NCI-H2107 treated with DMSO at 0.1 percent for 48 hours (cell line): Measurements from ENCODE around the gene HARS2.
"Not testable (repeated sequence)": the region's sequence is repeated elsewhere in the genome, so short reads cannot be mapped to it uniquely, and the experiment has no call there.

Source experiments
- DNase-seq: peaks from one replicate; lab custom pipeline; 2025; ENCODE audit not compliant: unreplicated experiment; lab: John Stamatoyannopoulos, UW

Gene HARS2

GRCh38 chr5:140700177-140701144 is 9.2 kb downstream of the HARS2 start, which contains the start of gene ZMAT2:
TSS of gene ZMAT2 (plus strand) at chr5:140700447. CDS start at chr5:140700461, 14 bp downstream.
- DNase-seq, result peak; percentile 76

GRCh38 chr5:140707812-140708211 is 16.6 kb downstream of the HARS2 start:
- no peak for DNase-seq

DNA sequence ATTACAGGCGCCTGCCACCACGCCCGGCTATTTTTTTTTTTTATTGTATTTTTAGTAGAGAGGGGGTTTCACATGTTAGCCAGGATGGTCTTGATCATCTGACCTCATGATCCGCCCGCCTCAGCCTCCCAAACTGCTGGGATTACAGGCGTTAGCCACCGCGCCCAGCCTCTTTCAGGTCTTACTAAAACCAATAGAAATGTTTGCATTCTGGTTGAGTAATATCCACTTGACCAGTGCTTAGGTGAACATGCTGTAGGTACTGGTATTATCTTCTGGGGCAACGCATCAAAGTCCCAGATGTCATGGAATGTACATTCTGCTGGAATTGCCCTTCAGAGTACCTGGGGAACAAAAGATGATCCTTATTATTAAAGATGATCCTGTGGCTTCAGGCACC is 17.5 kb downstream of the HARS2 start:
- DNase-seq, result not testable (repeated sequence)

GRCh38 chr5:140710899-140711552 is 19.8 kb downstream of the HARS2 start:
- peak; percentile 77 for DNase-seq

GRCh38 chr5:140711794-140712193 is 20.5 kb downstream of the HARS2 start:
- DNase-seq, result no peak

DNA sequence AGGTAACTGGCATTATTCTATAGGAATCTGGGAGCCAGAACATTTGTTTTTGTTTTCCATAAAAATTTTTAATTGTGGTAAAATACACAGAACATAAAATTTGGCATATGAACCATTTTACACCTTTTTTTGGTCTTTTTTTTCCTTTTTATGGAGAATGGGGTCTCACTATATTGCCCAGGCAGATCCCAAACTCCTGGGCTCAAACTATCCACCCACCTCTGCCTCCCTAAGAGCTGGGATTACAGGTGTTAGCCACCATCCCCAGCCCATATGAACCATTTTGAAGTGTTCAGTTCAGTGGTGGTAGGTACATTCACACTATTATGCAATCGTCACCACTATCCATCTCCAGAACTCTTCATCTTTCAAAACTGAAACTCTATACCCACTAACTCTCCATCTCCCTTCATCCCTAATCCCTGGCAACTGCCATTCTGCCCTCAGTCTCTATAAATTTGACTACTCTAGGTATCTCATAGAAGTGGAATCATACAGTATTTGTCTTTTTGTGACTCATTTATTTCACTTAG is 22.4 kb downstream of the HARS2 start:
- DNase-seq, result no peak

GRCh38 chr5:140716238-140716637 is 25.0 kb downstream of the HARS2 start:
- not testable (repeated sequence) for DNase-seq

DNA sequence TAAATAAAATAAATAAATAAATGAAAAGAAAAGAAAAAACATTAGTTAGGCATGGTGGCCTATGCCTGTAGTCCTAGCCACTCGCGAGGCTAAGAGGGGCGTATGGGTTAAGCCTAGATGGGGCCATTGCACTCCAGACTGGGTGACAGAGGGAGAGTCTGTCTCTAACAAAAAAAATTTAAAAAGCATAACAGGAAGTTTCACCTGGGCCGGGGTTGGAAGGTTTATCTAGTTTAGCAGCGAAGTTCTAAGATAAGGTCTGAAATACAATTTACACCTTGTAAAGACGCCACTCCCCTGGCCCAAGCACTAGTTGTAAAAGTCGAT is 27.0 kb downstream of the HARS2 start:
- no peak for DNase-seq

DNA sequence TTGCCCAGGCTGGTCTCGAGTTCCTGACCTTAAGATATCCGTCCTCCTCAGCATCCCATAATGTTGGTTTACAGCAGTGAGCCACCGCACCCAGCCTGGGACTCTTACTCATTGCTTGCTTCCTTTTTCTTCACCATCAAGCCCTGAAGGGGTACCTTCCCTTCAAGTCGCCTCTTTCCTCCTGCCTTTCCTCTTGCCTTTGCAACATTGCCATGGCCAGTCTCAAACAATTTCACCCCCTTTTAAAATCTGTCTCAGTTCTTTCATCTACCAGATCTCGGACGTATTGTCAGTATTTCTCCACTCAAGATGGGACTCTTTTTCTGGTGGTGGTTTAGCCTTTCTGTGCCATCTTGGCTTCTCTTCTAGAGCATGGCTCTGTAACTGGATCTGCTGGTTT is 29.5 kb downstream of the HARS2 start:
- DNase-seq, result not testable (repeated sequence)

- DNase-seq, result peak; percentile 3
Measured at GRCh38 chr5:140721395-140721794, 30.1 kb downstream of the HARS2 start.

- no peak for DNase-seq
Measured at GRCh38 chr5:140725799-140726471, 34.7 kb downstream of the HARS2 start.

DNA sequence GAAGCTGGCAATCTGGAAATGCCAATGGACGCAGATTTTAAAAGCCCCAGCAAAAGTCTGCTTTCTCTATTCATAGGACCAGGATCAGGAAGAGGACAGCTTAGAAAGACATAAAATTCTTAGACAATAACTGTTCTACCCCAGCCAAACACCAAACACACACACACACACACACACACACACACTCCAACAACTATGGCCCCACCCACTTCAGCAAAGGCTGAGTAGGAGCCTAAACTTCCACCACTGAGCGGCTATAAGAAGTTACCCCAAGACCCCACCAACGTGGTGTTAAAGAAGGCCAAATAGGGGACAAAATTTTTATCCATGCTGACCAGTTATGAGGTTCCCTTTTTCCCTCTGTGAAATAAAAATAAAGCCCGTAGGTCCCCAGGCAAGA is 41.8 kb downstream of the HARS2 start:
- DNase-seq, result no peak

- DNase-seq, result no peak
Measured at GRCh38 chr5:140734354-140734753, 43.1 kb downstream of the HARS2 start.

DNA sequence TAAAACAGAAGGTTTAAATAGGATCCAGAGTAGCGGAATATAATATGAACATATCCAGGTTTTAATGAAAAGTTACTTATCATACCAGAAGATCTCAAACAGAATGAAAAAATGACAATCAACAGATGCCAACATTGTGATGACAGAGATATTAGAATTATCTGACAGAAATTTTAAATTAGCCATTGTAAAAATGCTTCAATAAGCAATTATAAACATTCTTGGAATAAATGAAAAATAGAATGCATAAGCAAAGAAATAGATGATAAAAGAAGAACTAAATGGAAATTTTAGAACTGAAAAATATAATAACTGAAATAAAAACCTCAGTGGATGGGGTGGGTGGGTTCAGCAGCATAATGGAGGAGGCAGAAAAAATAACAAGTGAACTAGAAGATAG is 46.2 kb downstream of the HARS2 start:
- DNase-seq, result no peak

DNA sequence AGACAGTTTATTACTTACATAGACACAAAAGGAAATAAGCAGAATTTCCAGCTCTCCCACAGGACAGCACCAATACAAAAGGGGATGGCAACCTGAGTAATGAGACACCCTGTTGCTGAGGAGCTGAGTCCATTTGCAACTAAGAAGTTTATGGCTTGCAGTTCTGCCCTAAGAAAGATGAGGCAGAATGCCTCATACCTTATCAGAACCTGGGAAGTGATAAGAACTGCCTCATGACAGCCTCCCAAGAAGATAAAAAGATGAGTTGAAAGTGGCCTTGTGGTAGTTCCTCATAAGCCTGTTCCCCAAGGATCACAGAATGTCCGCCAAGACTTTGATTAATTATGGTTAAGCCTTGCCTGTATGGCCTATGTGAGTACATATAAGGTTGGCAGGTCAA is 50.7 kb downstream of the HARS2 start:
- no peak for DNase-seq
